Anterior cingulate cortex (tissue), 58 donors: ENCODE data around the gene FRMD5.
"Not testable (repeated sequence)": the region's sequence is repeated elsewhere in the genome, so short reads cannot be mapped to it uniquely, and the experiment has no call there.

ENCODE experiments used
- DNase-seq, 58 donors: peaks; one replicate each; lab custom pipeline; 2025; lab: John Stamatoyannopoulos, UW

Gene FRMD5

DNA sequence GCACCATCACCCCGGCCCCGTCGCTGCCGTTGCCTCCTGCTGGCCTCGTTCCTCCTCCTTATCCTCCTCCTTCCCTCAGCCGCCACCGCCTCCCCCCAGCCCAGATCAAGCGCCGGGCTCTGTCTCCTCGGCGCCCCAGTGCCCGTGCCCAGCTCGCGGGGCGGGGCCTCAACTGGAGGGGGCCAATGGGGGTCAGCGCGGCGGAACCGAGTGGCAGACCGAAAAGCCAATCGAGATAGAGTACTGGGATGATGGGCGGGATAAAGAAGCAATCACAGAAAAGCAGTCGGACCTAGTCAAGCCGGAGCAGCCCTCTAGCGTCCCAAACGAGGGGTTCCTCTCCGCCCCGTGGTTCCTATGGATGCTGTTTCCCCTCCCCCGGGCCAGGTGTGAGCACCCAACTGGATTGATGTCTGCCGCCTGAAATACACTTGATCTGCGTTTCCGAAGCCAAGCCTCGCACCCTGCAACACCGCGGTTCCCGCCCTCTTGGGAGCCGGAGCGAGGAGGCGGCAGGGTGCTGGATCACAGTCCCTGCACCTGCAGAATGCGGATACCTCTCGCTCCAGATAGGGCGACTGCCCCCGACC, at the start of gene FRMD5:
Gene FRMD5, minus strand, starts transcription at position 121 of the 590 bp plus-strand sequence.
- DNase-seq: peak; percentile 75 to 98 (median 94)

GRCh38 chr15:44243829-44244228, 48.8 kb upstream of the FRMD5 start:
- peak in 2 of 58 donors; percentile 1 to 11 for DNase-seq

DNA sequence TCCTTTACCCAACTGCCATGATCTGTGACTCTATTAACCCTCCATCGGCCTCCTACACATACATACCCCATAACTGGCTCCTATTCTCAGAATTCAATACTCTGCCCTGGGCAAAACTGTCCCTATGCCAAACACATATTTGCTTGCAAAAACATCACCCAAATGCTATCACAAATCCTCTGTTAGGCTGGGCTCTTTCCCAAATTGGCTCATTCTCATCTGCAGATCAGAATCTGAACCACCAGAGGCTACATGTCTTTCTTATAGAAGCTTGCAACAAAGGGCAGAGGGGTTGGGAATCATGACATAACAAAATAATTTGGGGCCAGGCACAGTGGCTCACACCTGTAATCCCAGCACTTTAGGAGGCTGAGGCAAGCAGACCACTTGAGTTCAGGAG, 48.1 kb upstream of the FRMD5 start:
- peak in 1 of 58 donors; percentile 1 for DNase-seq

DNA sequence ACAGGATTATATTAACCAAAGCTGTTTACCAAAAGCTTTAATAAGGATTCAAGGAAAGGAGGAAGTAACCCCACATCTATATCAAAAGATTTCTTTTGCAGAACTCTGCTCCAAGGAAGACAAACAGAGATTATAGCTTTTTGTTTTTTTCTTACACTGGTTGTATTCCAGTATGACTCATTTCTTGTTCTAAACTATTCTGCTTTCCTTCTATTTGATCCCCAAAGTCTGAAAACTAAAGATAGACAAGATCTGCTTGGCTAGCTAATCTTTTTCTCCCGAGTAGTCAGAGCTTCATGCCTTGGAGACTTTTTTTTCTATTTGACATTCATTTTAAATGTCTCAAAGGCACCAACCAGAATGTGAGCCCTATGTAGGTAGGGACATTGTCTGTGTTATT, 36.8 kb upstream of the FRMD5 start:
- DNase-seq: no peak

DNA sequence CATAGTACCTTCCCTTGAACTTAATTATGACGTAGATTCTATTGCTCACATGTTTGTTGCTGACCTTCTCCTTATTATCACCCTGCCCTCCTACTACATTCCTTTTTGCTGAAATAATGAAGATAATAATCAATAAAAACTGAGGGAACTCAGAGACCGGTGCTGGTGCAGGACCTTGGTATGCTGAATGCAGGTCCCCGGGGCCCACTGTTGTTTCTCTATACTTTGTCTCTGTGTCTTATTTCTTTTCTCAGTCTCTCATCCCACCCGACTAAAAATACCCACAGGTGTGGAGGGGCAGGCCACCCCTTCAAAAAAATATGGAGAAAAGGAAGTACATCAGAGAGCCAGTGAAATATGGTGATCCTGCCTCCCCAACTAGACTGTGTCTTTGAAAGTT, 34.2 kb upstream of the FRMD5 start:
- not testable (repeated sequence) for DNase-seq

DNA sequence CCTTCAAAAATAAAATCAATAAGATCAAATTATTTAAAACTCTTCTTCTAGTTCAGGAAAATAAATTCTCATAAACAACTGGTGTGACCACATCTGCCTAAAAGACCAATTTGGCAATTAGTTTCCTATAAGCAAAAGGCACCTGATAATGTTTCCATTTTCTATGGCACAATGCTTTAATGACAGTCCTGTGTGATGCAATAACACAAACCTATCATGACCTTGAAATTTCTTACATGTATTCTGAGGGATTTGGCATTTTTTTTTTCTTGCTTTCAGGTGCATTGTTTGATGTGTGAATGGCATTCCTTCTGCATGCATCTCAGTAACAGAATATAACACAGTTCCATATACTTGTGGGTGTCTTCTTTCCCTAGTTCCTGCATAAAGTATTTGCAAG, 32.5 kb upstream of the FRMD5 start:
- DNase-seq: no peak

DNA sequence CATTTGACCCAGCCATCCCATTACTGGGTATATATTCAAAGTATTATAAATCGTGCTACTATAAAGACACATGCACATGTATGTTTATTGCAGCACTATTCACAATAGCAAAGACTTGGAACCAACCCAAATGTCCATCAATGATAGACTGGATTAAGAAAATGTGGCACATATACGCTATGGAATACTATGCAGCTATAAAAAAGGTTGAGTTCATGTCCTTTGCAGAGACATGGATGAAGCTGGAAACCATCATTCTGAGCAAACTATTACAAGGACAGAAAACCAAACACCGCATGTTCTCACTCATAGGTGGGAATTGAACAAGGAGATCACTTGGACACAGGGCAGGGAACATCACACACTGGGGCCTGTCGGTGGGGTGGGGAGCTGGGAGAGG, 31.9 kb upstream of the FRMD5 start:
- not testable (repeated sequence) for DNase-seq

DNA sequence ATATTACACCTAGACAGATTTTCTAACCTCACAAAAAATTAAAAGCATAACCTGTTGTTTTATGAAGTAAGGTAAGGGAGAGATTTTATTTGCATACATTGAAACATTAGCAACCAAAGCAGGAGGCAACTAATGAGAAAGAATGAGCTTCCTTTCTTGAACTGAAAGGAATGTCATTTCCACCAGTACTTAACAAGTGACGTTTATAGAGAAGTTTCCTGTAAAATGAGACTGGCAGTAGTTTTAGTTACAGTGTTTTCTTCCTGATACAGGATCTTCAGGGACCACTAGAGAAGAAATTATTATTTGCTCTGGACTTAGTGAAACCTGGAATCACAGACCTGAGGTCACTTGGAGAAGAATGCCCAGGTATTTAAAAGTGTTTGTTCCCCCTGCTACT, 27.4 kb upstream of the FRMD5 start:
- no peak for DNase-seq

GRCh38 chr15:44219073-44219472, 24.0 kb upstream of the FRMD5 start:
- peak in 1 of 58 donors; percentile 22 for DNase-seq

DNA sequence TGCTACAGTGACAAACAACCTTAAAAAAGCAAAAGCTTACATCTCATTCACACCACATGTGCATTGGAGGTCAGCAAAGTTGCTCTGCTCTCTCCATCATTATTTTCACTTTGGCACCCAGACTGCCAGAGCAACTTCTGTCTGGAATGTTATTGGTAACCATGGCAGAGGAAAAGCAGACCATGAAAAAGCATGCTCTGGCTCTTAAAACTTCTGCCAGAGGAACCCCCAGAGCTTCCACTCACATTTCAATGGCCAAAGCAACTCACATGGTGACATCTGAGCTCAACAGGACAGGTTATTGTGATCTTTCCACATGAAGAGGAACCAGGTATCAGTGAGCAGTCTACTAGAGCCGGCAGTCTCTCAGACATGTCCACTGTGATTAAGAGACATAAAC, 21.9 kb upstream of the FRMD5 start:
- no peak for DNase-seq

DNA sequence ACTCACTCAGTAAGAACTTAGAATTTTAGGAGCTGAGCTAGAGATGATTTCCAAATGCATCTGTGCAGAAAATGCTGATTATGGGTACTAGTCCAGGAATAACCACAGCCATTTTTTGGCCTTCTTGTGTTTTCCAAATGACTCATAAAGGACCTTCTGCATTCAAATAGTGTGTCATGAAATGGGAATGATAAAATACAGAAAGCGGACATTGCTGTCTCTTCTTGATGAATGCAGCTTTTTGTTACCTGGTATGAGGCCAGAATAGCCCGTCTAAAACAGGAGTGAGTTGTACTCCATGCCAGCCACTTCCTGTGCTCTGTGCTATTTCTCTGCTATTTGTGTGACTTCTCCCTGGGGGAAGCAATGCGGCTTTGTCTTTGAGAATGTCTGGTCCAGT, 20.5 kb upstream of the FRMD5 start:
- DNase-seq: peak in 2 of 58 donors; percentile 3 to 8

- no peak for DNase-seq
Measured at GRCh38 chr15:44208956-44209355, 13.9 kb upstream of the FRMD5 start.

GRCh38 chr15:44207643-44208042, 12.6 kb upstream of the FRMD5 start:
- no peak for DNase-seq

- no peak for DNase-seq
Measured at GRCh38 chr15:44199393-44199792, 4.3 kb upstream of the FRMD5 start.

DNA sequence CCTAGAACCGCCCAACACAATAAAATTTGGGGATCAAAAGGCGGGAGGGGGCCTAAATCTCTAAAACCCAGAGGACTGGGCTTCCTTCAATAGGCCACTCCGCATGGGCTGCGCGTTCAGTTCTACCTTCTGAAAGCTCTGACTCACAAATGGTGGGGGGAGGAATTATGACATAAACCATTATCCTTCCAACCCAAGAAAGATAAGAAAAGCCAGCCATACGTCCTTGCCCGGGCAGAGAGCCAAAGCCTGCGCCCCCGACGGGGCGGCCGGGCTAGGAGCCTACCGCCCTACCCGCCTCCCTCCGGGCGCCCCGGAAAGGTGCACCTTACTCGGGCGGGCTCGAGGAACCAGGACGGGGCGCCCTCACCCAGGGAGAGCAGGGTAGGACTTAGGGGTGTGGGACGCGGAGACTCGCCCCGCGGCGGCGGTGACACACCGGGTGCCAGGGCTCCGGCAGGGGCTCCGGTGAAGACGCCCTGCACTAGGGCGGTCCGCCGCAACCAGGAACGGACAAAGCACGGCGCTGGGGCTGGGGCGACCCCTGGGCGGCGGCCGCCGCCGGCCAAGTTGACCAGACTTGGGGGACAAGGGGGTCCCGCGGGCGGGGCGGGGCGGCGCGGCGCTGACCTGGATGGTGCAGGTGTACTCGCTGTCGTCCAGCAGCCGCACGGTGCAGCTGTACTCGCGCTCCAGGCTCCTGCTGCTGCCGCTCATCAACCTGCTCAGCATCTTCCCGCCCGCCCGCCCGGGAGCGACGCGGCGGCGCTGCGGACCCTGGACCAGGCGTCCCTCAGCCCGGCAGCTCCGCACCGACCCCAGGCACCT, 534 bp downstream of the FRMD5 start:
- peak in 39 of 58 donors; percentile 14 to 76 (median 57) for DNase-seq

DNA sequence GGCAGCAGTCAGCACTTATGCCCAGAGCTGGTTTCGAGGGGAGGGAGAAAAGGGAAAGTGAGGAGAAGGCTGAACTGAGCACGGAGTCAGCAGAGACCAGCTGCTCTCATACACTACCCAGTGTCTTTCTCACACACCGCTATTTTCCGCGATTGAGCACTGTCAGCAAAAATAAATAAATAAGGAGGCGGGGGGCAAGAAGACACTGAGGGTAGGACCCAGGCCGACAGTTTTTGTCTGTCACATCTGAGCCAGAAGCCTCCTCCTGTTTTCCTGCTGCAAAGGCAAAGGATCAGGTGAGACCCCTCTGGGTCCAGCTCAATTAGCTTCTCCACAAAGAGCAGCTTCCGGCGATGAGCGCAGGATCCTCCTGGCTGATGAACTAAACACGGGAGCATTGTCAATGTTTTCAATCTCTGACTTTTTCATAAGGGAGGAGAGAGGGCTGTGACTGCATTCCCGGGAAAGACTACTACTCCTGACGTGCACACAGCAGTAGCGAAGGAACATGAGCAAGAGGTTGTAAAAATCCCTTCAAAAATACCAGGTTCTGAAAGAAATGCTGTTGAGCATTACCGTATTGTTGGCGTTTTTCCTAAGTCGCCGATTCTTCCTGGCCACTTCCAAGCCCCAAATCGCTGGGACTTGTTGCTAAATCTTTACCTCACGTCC, 1.3 kb downstream of the FRMD5 start:
- DNase-seq: peak in 31 of 58 donors; percentile 9 to 63 (median 25)

DNA sequence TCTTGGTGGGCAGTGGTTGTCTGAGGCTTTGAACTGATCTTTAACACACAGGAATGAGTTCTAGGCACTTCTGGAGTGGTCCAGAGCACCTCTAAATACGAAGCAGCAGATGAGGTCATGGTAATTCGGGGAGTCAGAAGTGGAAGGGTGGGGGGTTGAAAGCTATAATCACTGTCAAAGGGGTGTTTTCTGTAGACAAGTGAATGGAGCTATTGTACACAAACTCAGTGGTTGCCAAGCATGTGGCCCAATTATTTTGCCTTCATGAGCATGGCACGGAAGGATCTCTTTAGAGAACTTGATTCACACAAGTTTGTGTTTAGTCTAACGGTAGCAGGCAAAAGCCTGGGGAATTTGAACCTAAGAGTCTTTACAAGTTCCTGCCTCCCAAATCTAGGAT, 6.3 kb downstream of the FRMD5 start:
- DNase-seq: peak in 43 of 58 donors; percentile 4 to 86 (median 51)

GRCh38 chr15:44186705-44187104, 8.4 kb downstream of the FRMD5 start:
- peak in 23 of 58 donors; percentile 3 to 68 (median 22) for DNase-seq

DNA sequence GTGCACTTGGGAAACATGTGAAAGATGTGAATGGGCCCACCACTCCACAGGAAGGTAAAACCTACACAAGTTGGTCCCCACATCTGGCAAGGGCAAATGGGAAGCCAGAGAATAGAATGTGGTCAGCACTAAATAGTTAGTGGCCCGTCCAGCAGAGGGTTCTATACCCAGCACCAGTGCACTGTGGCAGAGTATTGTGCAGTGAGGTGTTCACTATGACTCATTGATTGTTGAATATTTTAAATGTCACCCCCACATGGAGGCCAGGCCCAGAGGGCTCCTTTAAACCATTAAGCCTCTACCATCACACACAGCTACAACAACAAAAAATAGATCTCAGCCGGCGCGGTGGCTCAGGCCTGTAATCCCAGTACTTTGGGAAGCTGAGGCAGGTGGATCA, 11.7 kb downstream of the FRMD5 start:
- DNase-seq: no peak

DNA sequence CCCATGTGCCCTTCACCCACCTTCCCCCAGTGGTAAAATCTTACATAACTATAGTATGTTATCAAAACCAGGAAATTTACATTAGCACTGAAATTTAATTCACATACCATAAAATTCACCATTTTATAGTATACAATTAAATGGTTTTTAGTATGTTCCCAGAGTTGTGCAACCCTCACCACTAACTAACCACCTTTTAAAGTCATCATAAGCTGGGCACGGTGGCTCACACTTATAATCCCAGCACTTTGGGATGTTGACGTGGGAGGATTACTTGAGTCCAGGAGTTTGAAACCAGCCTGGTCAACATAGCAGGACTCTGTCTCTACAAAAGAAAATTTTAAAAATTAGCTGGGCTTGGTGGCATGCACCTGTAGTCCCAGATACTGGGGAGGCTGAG, 13.7 kb downstream of the FRMD5 start:
- no peak for DNase-seq

DNA sequence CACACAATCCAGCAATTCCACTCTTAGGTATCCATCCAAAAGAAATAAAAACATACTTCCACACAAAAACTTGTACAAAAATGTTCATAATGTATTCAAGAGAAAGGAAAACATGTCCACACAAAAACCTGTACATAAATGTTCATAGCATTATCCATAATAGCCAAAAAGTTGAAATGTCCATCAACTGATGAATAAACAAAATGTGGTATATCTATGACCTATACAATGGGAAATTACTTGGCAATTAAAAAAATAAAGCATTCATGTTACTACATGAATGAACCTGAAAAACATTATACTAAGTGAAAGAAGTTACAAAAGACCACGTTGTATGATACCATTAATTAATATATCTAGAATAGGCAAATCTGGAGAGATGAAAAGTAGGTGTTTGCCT, 17.9 kb downstream of the FRMD5 start:
- no peak for DNase-seq
